Hypothalamus (tissue), 51 donors: Measurements from ENCODE around the gene BEND4.
"Not testable (repeated sequence)": the region's sequence is repeated elsewhere in the genome, so short reads cannot be mapped to it uniquely, and the experiment has no call there.

Experiments used
- DNase-seq, 51 donors: peaks; one replicate each; lab custom pipeline; 2025; lab: John Stamatoyannopoulos, UW

The BEND4 gene

DNA sequence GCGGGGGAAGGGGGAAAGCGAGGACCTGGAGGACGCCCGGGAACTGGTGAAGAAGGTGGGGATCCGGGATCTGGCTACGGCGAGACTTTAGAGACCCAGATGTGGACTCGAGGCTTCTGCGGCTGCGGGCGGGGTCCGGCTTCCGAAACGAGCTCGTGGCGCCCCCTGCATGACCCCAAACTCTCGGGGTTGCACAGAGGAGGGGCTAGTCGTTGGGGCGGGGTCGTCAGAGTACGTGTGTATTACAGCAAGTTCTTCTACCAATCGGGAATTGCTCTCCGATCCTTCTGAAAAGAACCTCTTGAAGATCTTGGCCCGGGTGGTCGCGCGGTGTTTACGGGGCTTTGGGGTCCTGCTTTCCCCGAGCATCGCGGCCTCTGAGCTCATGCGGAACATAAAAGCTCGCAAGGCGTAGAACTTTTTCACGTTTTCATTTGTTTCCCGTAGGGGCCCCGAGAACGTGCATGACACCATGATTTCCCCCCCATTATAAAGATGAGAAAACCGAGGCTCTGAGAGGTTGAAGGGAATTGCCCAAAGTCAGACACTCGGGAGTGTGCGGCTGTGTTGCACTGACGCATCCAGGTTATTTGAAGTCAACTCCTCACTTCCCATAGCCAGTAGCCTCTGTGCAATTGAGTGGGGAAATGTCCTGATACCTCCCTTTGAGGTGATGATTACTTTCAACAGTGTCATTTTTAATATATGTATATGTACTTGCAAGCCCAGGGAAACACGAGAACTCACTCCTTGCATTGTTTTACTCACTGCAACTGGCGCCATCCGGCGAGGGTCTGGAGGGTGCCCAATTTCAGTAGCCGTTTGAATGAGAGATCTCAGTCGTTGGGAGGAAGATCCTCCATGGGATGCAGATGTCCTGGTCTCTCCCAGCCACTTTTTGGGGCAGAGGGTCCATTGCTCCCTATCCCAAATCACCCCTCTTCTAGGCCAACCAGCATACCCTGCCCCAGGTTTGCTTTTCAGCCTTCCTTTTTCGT, at the start of gene BEND4:
Gene BEND4 (minus strand): TSS at position 149 of the 998 bp plus-strand sequence. CDS start 512 bp downstream, outside the sequence.
- peak in 1 of 51 donors; percentile 21 for DNase-seq

GRCh38 chr4:42197341-42197740, 44.9 kb upstream of the BEND4 start:
- DNase-seq, result no peak

- no peak for DNase-seq
These were observed 20.5 kb upstream of the BEND4 start for GRCh38 chr4:42172921-42173320.

DNA sequence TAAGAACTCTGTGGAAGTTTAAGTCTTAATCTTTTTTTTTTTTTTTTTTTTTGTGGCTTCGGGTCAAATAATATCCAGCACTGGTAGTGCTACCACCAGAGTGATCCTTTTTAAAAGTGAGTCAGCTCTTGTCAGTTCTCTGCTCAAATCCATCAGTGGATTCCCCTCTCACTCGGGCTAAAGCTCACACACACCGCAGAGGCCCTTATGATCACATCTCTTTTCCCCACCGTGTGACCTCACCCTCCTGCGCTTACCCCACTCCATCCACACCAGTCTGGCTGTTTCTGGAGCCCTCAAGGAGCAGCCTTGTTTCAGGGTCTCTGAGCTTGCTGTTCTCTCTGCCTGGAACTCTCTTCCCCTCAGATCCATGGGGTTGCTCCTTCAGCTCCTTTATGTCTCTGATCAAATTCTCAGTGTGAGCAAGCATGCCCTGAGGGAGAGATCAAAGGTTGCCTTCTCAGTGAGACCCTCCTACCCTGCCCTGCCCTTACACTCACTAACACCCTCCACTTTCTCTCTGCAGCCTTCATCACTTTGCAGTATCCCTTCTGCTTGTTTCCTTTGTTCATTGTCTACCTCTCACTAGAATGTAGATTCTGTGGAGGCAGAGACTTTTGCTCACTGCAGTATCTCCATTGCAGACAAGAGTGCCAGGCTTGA, 19.8 kb upstream of the BEND4 start:
- no peak for DNase-seq

- DNase-seq, result no peak
These were observed 15.3 kb upstream of the BEND4 start for GRCh38 chr4:42167709-42168108.

GRCh38 chr4:42166186-42166585, 13.7 kb upstream of the BEND4 start:
- not testable (repeated sequence) for DNase-seq

- no peak for DNase-seq
These were observed 7.0 kb upstream of the BEND4 start for GRCh38 chr4:42159271-42160001.

GRCh38 chr4:42151568-42152506, 618 bp downstream of the BEND4 start:
- peak in 17 of 51 donors; percentile 2 to 38 (median 22) for DNase-seq

GRCh38 chr4:42150653-42151567, 1.5 kb downstream of the BEND4 start:
- peak in 2 of 51 donors; percentile 1 to 25 for DNase-seq

GRCh38 chr4:42149004-42149403, 3.5 kb downstream of the BEND4 start:
- no peak for DNase-seq

- no peak for DNase-seq
These were observed 4.0 kb downstream of the BEND4 start for GRCh38 chr4:42148425-42148824.

GRCh38 chr4:42144028-42144427, 8.4 kb downstream of the BEND4 start:
- no peak for DNase-seq

DNA sequence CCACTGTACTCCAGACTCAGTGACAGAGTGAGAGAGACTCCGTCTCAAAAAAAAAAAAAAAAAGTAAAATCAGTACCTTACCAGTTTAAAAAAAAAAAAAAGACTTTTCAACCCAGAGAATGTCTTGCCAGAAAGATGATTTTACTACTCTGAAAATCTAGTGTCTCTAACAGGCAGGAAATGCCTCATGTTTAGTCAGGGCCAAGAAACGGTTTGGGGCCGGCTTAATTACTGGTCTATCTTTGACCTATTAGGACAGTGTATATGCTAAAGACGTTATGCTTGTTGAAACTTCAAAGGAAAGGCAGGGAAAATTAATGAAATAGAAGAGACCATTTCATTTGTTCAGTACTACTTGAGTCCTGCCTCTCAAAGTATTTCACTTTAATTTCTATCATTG, 9.9 kb downstream of the BEND4 start:
- DNase-seq, result no peak

DNA sequence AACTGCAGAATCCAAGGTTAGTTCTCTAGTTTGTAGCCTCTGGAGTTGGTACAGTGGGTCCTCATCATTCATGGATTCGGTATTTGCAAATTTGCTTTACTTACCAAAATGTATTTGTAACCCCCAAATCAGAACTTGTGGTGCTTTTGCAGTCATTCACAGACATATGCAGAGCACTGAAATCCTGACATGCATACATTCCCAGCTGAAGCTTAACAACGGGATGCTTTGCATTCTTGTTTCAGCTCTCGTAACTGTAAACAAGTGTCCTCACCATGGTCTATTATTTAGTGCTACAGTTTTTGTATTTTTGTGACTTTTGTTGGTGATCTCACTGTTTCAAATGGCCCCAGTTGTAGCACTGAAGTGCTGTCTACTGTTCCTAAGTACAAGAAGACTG, 16.1 kb downstream of the BEND4 start:
- no peak for DNase-seq

DNA sequence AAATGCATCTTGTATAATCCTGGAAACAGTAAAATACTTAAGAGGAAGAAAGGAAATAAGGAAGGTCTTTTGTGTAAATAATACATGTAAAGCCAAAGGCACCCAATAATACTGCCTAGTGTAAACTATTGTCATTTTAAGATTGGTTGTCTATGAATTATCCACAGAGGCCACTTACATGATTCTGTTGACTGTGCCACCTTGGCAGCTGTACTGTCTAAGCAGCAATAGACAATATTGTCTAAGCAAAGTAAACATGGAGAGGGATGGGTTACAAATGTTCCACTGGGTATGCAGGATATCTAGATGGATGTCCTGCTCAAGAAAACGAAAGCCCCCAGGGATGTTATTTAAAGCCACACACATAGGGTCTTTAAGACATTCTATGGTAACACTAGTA, 19.4 kb downstream of the BEND4 start:
- DNase-seq, result no peak

DNA sequence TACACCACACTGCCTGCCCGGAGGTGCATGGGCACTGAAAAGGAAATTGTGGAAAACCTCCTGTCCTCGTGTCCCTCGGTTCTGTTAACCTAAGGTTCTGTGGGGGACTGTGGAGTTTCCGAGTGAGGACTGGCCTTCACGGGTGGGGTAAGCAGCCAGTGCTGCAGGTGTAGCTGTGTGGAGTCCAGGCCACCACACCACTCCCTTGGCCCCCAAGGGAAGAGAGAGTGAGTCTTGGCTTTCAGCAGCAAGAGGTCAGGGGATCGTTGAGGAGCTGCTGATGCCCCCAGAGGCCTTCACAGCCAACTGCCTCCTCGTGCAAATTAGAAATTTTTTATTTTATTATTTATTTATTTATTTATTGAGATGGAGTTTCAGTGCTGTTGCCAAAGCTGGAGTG, 20.4 kb downstream of the BEND4 start:
- no peak for DNase-seq

DNA sequence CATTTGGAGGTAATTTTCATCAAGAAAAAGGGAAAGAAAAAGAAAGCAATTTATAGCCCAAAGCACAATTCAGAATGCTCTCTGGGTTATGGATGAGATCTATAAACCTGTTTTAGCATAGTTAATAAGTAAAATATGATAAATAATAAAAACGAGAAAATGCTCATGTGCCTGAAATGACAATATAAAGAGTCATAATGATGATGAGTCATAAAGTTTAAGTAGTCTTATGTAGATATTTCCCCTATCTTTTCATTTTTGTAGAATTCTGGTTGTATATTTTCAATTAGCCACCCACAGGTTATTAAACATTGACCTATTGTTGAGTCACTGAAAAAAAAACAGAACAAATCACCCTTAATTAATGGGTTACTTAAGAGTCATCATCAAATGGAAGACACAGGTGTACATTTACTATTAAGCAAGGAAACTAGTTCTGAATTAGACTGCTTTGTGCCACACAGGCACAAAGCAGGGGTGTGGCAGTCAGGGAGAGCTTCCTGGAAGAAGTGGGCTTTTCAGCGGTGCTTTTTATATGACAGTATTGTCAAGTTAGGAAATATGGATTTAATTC, 29.3 kb downstream of the BEND4 start:
- no peak for DNase-seq

GRCh38 chr4:42122237-42122636, 30.2 kb downstream of the BEND4 start:
- no peak for DNase-seq
